ENCODE data around the gene SMARCB1.
"Not testable (repeated sequence)": the region's sequence is repeated elsewhere in the genome, so short reads cannot be mapped to it uniquely, and the experiment has no call there.

The SMARCB1 gene

GRCh38 chr22:23862103-23862502 lies 75.3 kb downstream of the SMARCB1 start:
- TF ChIP-seq, protein P1, sequence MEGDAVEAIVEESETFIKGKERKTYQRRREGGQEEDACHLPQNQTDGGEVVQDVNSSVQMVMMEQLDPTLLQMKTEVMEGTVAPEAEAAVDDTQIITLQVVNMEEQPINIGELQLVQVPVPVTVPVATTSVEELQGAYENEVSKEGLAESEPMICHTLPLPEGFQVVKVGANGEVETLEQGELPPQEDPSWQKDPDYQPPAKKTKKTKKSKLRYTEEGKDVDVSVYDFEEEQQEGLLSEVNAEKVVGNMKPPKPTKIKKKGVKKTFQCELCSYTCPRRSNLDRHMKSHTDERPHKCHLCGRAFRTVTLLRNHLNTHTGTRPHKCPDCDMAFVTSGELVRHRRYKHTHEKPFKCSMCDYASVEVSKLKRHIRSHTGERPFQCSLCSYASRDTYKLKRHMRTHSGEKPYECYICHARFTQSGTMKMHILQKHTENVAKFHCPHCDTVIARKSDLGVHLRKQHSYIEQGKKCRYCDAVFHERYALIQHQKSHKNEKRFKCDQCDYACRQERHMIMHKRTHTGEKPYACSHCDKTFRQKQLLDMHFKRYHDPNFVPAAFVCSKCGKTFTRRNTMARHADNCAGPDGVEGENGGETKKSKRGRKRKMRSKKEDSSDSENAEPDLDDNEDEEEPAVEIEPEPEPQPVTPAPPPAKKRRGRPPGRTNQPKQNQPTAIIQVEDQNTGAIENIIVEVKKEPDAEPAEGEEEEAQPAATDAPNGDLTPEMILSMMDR (IDR thresholded peaks at IDR 0.05; ENCODE audit: low read depth, low read length) = peak; percentile 82
- peak; percentile 66 to 68 for DNase-seq (ENCODE audit: low read depth in 2 of 2)
- H3K4me3 ChIP-seq (replicated peaks in 1 of 2; ENCODE audit: low read depth in 2 of 2, low read length in 2 of 2) = no peak overlapping the region

GRCh38 chr22:23864499-23865154 lies 77.9 kb downstream of the SMARCB1 start:
- H3K4me3 ChIP-seq (replicated peaks in 1 of 2; ENCODE audit: low read depth in 2 of 2, low read length in 2 of 2); DNase-seq (ENCODE audit: low read depth in 2 of 2): not testable (repeated sequence)

- no peak for DNase-seq (ENCODE audit: low read depth in 2 of 2)
- no peak overlapping the region for H3K4me3 ChIP-seq (replicated peaks in 1 of 2; ENCODE audit: low read depth in 2 of 2, low read length in 2 of 2)
- TF ChIP-seq, protein P1 (IDR thresholded peaks at IDR 0.05; ENCODE audit: low read depth, low read length) = no peak
Observed at GRCh38 chr22:23868580-23868979, 81.8 kb downstream of the SMARCB1 start.

- TF ChIP-seq, protein P1 (IDR thresholded peaks at IDR 0.05; ENCODE audit: low read depth, low read length) = no peak
Observed at GRCh38 chr22:23874871-23875270, 88.1 kb downstream of the SMARCB1 start.

DNA sequence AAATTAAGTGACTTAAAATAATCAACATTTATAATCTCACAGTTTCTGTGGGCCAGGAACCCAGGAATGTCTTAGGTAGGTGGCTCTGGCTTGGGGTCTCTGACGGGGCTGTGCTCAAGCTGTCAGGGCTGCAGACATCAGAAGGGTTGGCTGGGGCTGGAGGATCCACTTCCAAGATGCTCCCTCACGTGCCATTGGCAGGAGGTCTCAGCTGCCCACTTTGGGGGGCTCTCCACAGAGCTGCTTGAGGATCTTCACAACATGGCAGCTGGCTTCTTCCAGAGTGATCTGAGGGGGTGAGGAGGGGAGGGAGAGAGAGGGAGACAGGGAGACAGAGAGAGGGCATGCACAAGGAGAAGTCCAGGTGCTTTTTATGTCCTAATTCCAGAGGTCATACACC lies 89.0 kb downstream of the SMARCB1 start:
- DNase-seq (ENCODE audit: low read depth in 2 of 2) = no peak
- TF ChIP-seq, protein P1 (IDR thresholded peaks at IDR 0.05; ENCODE audit: low read depth, low read length) = no peak
- H3K4me3 ChIP-seq (replicated peaks in 1 of 2; ENCODE audit: low read depth in 2 of 2, low read length in 2 of 2) = no peak overlapping the region

More at GRCh38 chr22:23874871-23875270, 88.1 kb downstream of the SMARCB1 start:
- H3K4me3 ChIP-seq (replicated peaks in 1 of 2; ENCODE audit: low read depth in 2 of 2, low read length in 2 of 2) = no peak overlapping the region
- peak in 1 of 2 donors; percentile 8 for DNase-seq (ENCODE audit: low read depth in 2 of 2)

GRCh38 chr22:23877566-23877965 lies 90.8 kb downstream of the SMARCB1 start:
- TF ChIP-seq, protein P1 (IDR thresholded peaks at IDR 0.05; ENCODE audit: low read depth, low read length) = no peak
- DNase-seq (ENCODE audit: low read depth in 2 of 2) = no peak
- H3K4me3 ChIP-seq (replicated peaks in 1 of 2; ENCODE audit: low read depth in 2 of 2, low read length in 2 of 2) = no peak overlapping the region

GRCh38 chr22:23878219-23878618 lies 91.5 kb downstream of the SMARCB1 start:
- H3K4me3 ChIP-seq (replicated peaks in 1 of 2; ENCODE audit: low read depth in 2 of 2, low read length in 2 of 2) = no peak overlapping the region
- no peak for DNase-seq (ENCODE audit: low read depth in 2 of 2)
- TF ChIP-seq, protein P1 (IDR thresholded peaks at IDR 0.05; ENCODE audit: low read depth, low read length) = no peak

All from cardiac fibroblast (primary cell).